Omental fat pad (tissue), 4 donors: ENCODE results near the gene TPSG1. TPM values are rescaled to one million over a fixed set of nuclear protein-coding genes. Genes with fewer than 3 reads are reported as not detected.
"Not testable (repeated sequence)": the region's sequence is repeated elsewhere in the genome, so short reads cannot be mapped to it uniquely, and the experiment has no call there.

Source experiments
- ATAC-seq: fragments of 150-250 bp; one replicate; pipeline ENCODE4 v1.9.1; 2016; ENCODE audit warnings: mild to moderate bottlenecking, moderate library complexity; ENCODE audit not compliant: low FRiP score
- DNase-seq: peaks from one replicate; pipeline ENCODE4 v3.0.0-alpha.2; 2019; ENCODE audit warnings: low spot score
- total RNA-seq, 4 donors: library from RNA; depleted of rRNA; stranded (reverse); fragments of >200 nt; gene quantifications; one replicate each; pipeline ENCODE4 v1.1.0, GENCODE V29; 2016
- TF ChIP-seq, protein P1 (sequence below), 3 donors: fragments of 450-650 bp; IDR thresholded peaks; one replicate each; pipeline ENCODE4 v1.5.1; 2016 to 2017; ENCODE audit warnings: antibody characterized with exemption in 3 of 3, mild to moderate bottlenecking in 3 of 3, moderate library complexity in 2 of 3

TPSG1 gene
- total RNA-seq, 4 donors from 2014 or later = 1.3 TPM; not detected in 3

- DNase-seq (no peak), ATAC-seq (no peak)
- TF ChIP-seq, protein P1, sequence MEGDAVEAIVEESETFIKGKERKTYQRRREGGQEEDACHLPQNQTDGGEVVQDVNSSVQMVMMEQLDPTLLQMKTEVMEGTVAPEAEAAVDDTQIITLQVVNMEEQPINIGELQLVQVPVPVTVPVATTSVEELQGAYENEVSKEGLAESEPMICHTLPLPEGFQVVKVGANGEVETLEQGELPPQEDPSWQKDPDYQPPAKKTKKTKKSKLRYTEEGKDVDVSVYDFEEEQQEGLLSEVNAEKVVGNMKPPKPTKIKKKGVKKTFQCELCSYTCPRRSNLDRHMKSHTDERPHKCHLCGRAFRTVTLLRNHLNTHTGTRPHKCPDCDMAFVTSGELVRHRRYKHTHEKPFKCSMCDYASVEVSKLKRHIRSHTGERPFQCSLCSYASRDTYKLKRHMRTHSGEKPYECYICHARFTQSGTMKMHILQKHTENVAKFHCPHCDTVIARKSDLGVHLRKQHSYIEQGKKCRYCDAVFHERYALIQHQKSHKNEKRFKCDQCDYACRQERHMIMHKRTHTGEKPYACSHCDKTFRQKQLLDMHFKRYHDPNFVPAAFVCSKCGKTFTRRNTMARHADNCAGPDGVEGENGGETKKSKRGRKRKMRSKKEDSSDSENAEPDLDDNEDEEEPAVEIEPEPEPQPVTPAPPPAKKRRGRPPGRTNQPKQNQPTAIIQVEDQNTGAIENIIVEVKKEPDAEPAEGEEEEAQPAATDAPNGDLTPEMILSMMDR (IDR thresholded peaks at IDR 0.05) = peak in 1 of 3 donors; percentile 56
Measured at GRCh38 chr16:1194665-1195392, 30.2 kb downstream of the TPSG1 start.

- no peak for ATAC-seq
- TF ChIP-seq, protein P1 (IDR thresholded peaks at IDR 0.05) = no peak
- DNase-seq = no peak
Measured at GRCh38 chr16:1193825-1194581, 31.1 kb downstream of the TPSG1 start.

- DNase-seq (no peak), ATAC-seq (no peak)
- TF ChIP-seq, protein P1 (IDR thresholded peaks at IDR 0.05) = no peak
Measured at GRCh38 chr16:1193143-1193824, 31.8 kb downstream of the TPSG1 start.

- no peak for ATAC-seq
- TF ChIP-seq, protein P1 (IDR thresholded peaks at IDR 0.05) = no peak
Measured at GRCh38 chr16:1192384-1193073, 32.5 kb downstream of the TPSG1 start.

GRCh38 chr16:1190789-1191188 lies 34.3 kb downstream of the TPSG1 start:
- not testable (repeated sequence) for ATAC-seq, DNase-seq

More at GRCh38 chr16:1192384-1193073, 32.5 kb downstream of the TPSG1 start:
- DNase-seq = no peak

- DNase-seq (no peak), ATAC-seq (no peak)
- TF ChIP-seq, protein P1 (IDR thresholded peaks at IDR 0.05) = no peak
Measured at GRCh38 chr16:1189455-1189854, 35.6 kb downstream of the TPSG1 start.
